ENCODE data around the gene RAP1GDS1.

The RAP1GDS1 gene

GRCh38 chr4:98338761-98339438, 77.7 kb downstream of the RAP1GDS1 start:
- in situ Hi-C loops (cut with MboI; ENCODE audit: low sequenced_read_pairs, unreplicated experiment), result no loop called here

DNA sequence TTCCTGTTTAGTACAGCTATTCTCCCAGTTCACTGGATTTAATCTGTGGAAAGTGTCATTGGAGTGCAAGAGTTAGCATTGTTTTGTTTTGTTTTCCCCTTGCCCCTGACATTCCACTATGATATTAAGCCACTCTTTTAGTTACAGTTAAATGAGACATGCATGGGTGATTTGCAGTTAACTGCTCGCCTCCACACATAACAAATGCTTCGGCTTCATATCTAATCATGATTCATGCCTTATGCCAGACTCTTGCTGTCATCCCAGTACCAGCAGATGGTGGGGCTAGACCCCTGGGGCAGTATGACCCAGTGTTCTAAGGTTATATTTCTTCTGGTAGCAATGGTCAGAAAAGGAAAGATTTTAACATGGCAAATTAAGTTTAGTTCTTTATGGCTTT, 80.1 kb downstream of the RAP1GDS1 start:
- no peak for DNase-seq (ENCODE audit: low spot score)
- in situ Hi-C loops (cut with MboI; ENCODE audit: low sequenced_read_pairs, unreplicated experiment), result no loop called here
- no peak for TF ChIP-seq CTCF (IDR thresholded peaks at IDR 0.05; ENCODE audit: borderline replicate concordance, control extremely low read depth, extremely low read depth, insufficient read depth, missing control alignments)

More at GRCh38 chr4:98338761-98339438, 77.7 kb downstream of the RAP1GDS1 start:
- no peak for TF ChIP-seq CTCF (IDR thresholded peaks at IDR 0.05; ENCODE audit: borderline replicate concordance, control extremely low read depth, extremely low read depth, insufficient read depth, missing control alignments)
- DNase-seq (ENCODE audit: low spot score), result no peak

GRCh38 chr4:98343626-98344025, 82.4 kb downstream of the RAP1GDS1 start:
- in situ Hi-C loops (cut with MboI; ENCODE audit: low sequenced_read_pairs, unreplicated experiment), result no loop called here
- TF ChIP-seq CTCF (IDR thresholded peaks at IDR 0.05; ENCODE audit: borderline replicate concordance, control extremely low read depth, extremely low read depth, insufficient read depth, missing control alignments), result no peak
- no peak for DNase-seq (ENCODE audit: low spot score)

DNA sequence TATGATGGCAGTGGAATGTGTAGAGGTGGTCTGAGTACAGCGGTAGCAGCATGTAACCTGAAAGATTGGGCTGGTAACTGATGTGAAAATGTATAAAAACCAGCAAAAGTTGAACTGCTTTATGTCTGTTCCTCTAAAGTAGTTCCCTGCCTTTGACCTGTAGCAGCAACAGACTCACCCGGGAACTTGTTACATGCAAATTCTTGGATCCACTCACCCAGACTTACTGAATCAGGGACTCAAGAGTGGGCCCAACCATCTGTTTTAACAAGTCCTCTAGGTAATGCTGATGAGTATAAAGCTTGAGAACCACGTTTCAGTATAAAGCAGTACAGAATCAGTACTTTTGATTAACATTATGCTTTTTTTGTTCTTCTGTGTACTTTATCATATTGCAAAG, 84.7 kb downstream of the RAP1GDS1 start:
- in situ Hi-C loops (cut with MboI; ENCODE audit: low sequenced_read_pairs, unreplicated experiment), result no loop called here
- DNase-seq (ENCODE audit: low spot score), result no peak
- no peak for TF ChIP-seq CTCF (IDR thresholded peaks at IDR 0.05; ENCODE audit: borderline replicate concordance, control extremely low read depth, extremely low read depth, insufficient read depth, missing control alignments)

DNA sequence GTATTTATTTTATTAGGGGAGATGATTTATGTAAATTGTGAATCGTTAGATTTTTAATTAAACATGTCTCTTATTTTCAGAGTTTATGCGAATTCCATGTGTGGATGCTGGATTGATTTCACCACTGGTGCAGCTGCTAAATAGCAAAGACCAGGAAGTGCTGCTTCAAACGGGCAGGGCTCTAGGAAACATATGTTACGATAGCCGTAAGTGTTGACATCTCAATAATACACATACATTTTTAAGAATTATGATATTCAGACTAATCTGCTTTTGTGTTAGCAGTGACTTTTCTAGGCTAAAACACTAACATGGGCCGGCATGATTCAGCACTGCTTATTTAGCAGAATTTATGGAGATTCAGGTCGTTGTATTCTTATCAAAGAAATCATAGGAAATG, 91.2 kb downstream of the RAP1GDS1 start:
- TF ChIP-seq CTCF (IDR thresholded peaks at IDR 0.05; ENCODE audit: borderline replicate concordance, control extremely low read depth, extremely low read depth, insufficient read depth, missing control alignments), result no peak
- in situ Hi-C loops (cut with MboI; ENCODE audit: low sequenced_read_pairs, unreplicated experiment), result no loop called here
- no peak for DNase-seq (ENCODE audit: low spot score)

DNA sequence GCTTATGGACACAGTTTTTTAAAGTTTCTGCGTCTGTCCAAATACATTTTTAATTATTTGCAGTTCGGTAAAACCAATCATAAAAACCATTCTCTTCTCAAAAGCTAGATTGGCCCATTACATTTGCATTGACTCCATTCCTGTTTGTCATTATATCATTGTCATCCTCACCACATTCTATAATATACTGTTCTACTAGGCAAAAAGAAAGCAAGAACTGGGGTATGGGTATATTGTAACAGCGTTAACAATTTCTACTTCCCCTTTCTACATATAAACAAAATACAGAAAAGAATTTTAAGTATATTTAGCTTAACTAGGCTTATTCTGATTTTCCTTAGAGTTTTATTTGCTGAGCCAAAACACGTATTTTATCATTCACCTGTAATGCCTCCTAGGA, 91.8 kb downstream of the RAP1GDS1 start:
- in situ Hi-C loops (cut with MboI; ENCODE audit: low sequenced_read_pairs, unreplicated experiment), result no loop called here
- no peak for TF ChIP-seq CTCF (IDR thresholded peaks at IDR 0.05; ENCODE audit: borderline replicate concordance, control extremely low read depth, extremely low read depth, insufficient read depth, missing control alignments)
- no peak for DNase-seq (ENCODE audit: low spot score)
